MM.1S (cell line): ENCODE data around the gene FAHD1.

ENCODE experiments used
- EZH2 ChIP-seq: fragments of 300-600 bp; sonication (generic); optimal IDR thresholded peaks from 2 replicates; pipeline ENCODE3; 2017; ENCODE audit warnings: low read depth, mild to moderate bottlenecking, antibody characterized with exemption, low read length, mixed read lengths
- TF ChIP-seq, protein P1 (sequence below): fragments of 300-600 bp; sonication (generic); IDR thresholded peaks from 2 replicates; pipeline ENCODE4 v1.5.1; 2016; ENCODE audit warnings: antibody characterized with exemption, low read length, mixed read lengths

DNA sequence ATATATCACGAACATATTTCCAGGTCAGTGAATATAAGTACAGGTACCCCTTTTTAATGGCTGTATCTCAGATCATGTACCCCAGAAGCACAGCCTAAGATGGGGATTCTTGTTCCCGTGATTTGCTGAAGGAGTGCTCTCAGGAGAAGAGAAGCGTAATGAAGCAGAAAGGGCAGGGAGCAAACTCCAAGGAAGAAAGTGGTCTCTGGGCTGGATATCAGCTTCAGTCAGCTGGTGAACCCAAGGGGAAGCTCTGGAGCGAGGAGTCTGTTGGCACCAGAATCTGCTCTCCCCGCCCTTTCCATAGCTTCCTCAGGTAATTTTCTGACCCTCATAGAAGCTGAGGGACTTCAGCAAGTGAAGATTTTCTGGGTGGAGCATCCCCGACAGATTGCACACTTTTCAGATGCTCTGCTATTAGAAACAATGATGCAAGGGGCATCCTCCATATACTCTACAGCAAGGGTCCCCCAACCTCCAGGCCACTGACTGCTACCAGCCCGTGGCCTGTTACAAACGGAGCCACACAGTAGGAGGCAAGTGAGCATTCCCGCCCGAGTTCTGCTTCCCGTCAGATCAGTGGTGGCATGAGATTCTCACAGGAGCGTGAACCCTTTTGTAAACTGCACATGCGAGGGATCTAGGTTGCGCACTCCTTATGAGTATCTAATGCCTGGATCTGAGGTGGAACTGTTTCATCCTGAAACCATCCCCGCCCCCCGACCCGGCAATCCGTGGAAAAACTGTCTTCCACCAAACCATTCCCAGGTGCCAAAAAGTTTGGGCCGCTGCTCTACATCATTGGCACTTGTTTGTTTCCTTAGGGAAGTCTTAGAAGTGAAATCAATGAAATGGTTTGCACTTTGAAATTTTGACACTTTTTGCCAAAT, 4.4 kb downstream of the FAHD1 start:
- TF ChIP-seq EZH2, result no peak
- TF ChIP-seq, protein P1, sequence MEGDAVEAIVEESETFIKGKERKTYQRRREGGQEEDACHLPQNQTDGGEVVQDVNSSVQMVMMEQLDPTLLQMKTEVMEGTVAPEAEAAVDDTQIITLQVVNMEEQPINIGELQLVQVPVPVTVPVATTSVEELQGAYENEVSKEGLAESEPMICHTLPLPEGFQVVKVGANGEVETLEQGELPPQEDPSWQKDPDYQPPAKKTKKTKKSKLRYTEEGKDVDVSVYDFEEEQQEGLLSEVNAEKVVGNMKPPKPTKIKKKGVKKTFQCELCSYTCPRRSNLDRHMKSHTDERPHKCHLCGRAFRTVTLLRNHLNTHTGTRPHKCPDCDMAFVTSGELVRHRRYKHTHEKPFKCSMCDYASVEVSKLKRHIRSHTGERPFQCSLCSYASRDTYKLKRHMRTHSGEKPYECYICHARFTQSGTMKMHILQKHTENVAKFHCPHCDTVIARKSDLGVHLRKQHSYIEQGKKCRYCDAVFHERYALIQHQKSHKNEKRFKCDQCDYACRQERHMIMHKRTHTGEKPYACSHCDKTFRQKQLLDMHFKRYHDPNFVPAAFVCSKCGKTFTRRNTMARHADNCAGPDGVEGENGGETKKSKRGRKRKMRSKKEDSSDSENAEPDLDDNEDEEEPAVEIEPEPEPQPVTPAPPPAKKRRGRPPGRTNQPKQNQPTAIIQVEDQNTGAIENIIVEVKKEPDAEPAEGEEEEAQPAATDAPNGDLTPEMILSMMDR, result no peak
